IMR-90 (cell line): Measurements from ENCODE around the gene SLC27A2. TPM values are rescaled to one million over a fixed set of nuclear protein-coding genes. Genes with fewer than 3 reads are reported as not detected.

Source experiments
- ATAC-seq: fragments of 200-7000 bp; cut with Tn5 transposase; 2 replicates; pipeline ENCODE4 v1.9.1; 2020; ENCODE audit warnings: low read depth, mild to moderate bottlenecking, moderate library complexity
- BruUV-seq: library from RNA; stranded (reverse); fragments of 400-500 nt; replicated peaks from 2 replicates; lab custom pipeline; 2021; lab: Mats Ljungman, UMichigan
- CTCF ChIA-PET: fragments of 300-600 bp; formaldehyde crosslinking; extraction: SDS; loops from one replicate; lab custom pipeline; 2021; ENCODE audit warnings: antibody characterized with exemption; lab: Yijun Ruan, JAX
- POLR2A ChIA-PET: fragments of 300-600 bp; sonication (Branson Sonifier 250); formaldehyde crosslinking; loops from one replicate; lab custom pipeline; 2022; ENCODE audit warnings: antibody characterized with exemption; ENCODE audit not compliant: unreplicated experiment; lab: Charles Lee
- DNase-seq: peaks from one replicate; pipeline ENCODE4 v3.0.0; 2013
- H2AFZ ChIP-seq: replicated peaks from 2 replicates; pipeline ENCODE3; 2013; ENCODE audit warnings: low read length, mild to moderate bottlenecking; ENCODE audit not compliant: poor library complexity
- H2AK5ac ChIP-seq: 2 replicates; pipeline ENCODE4 v1.6.1; 2013; ENCODE audit warnings: low read depth, low read length, inconsistent platforms
- H2AK9ac ChIP-seq: replicated peaks from 2 replicates; pipeline ENCODE3; 2013; ENCODE audit warnings: mild to moderate bottlenecking, low read depth, low read length, moderate library complexity; ENCODE audit not compliant: poor library complexity
- H2BK120ac ChIP-seq: 2 replicates; pipeline ENCODE4 v1.6.1; 2013; ENCODE audit warnings: low read depth, low read length, inconsistent platforms
- H2BK15ac ChIP-seq: 3 replicates; pipeline ENCODE4 v1.6.1; 2013; ENCODE audit warnings: low read depth, low read length, inconsistent platforms
- H2BK20ac ChIP-seq: 2 replicates; pipeline ENCODE4 v1.6.1; 2013; ENCODE audit warnings: low read depth, mild to moderate bottlenecking, inconsistent platforms, low read length, moderate library complexity
- H2BK5ac ChIP-seq: 2 replicates; pipeline ENCODE4 v1.6.1; 2013; ENCODE audit warnings: mild to moderate bottlenecking, low read depth, low read length, inconsistent platforms; ENCODE audit not compliant: poor library complexity, severe bottlenecking
- H3K14ac ChIP-seq: replicated peaks from 2 replicates; pipeline ENCODE4 v1.6.1; 2013; ENCODE audit warnings: low read depth, low read length, inconsistent platforms
- H3K18ac ChIP-seq: 2 replicates; pipeline ENCODE4 v1.6.1; 2013; ENCODE audit warnings: low read depth, low read length, control low read depth
- H3K23ac ChIP-seq: 2 replicates; pipeline ENCODE4 v1.6.1; 2013; ENCODE audit warnings: low read depth, low read length, inconsistent platforms
- H3K27ac ChIP-seq: 2 replicates; pipeline ENCODE4 v1.5.1; 2013; ENCODE audit warnings: mild to moderate bottlenecking, control low read depth, low read length; ENCODE audit not compliant: insufficient read depth
- H3K27me3 ChIP-seq: 2 replicates; pipeline ENCODE4 v1.6.1; 2013; ENCODE audit warnings: low read length; ENCODE audit not compliant: control insufficient read depth, insufficient read depth
- H3K36me3 ChIP-seq: 2 replicates; pipeline ENCODE4 v1.6.1; 2013; ENCODE audit warnings: low read length, mixed read lengths; ENCODE audit not compliant: control insufficient read depth, insufficient read depth
- H3K4ac ChIP-seq: 2 replicates; pipeline ENCODE4 v1.6.1; 2013; ENCODE audit warnings: low read depth, low read length, inconsistent platforms
- H3K4me1 ChIP-seq: 2 replicates; pipeline ENCODE4 v1.6.1; 2013; ENCODE audit warnings: low read length, mixed read lengths; ENCODE audit not compliant: control insufficient read depth, insufficient read depth
- H3K4me2 ChIP-seq: 2 replicates; pipeline ENCODE4 v1.6.1; 2013; ENCODE audit warnings: low read depth, mild to moderate bottlenecking, control low read depth, low read length, moderate library complexity
- H3K4me3 ChIP-seq: 2 replicates; pipeline ENCODE4 v1.5.1; 2013; ENCODE audit warnings: low read depth, mild to moderate bottlenecking, control low read depth, low read length, moderate library complexity; ENCODE audit not compliant: insufficient read depth
- H3K56ac ChIP-seq: 2 replicates; pipeline ENCODE4 v1.6.1; 2013; ENCODE audit warnings: low read length, inconsistent platforms; ENCODE audit not compliant: insufficient read depth; ENCODE audit errors: extremely low read depth
- H3K79me1 ChIP-seq, 2 experiments: 2 replicates each; pipeline ENCODE4 v1.6.1; 2013; ENCODE audit warnings: low read length in 2 of 2, inconsistent platforms in 1 of 2, low read depth in 1 of 2
- H3K9ac ChIP-seq: 2 replicates; pipeline ENCODE4 v1.6.1; 2013; ENCODE audit warnings: low read depth, low read length, control low read depth
- H3K9me1 ChIP-seq: 2 replicates; pipeline ENCODE4 v1.6.1; 2013; ENCODE audit warnings: low read length, inconsistent platforms; ENCODE audit not compliant: insufficient read depth
- H3K9me3 ChIP-seq: 2 replicates; pipeline ENCODE4 v1.6.1; 2013; ENCODE audit warnings: low read length; ENCODE audit not compliant: control insufficient read depth, insufficient read depth
- H4K20me1 ChIP-seq: 2 replicates; pipeline ENCODE4 v1.6.1; 2013; ENCODE audit warnings: low read length, inconsistent platforms; ENCODE audit not compliant: insufficient read depth
- H4K5ac ChIP-seq: 2 replicates; pipeline ENCODE4 v1.6.1; 2013; ENCODE audit warnings: mild to moderate bottlenecking, low read depth, low read length, control low read depth
- H4K8ac ChIP-seq, 2 experiments: 2 replicates each; pipeline ENCODE4 v1.6.1; 2013; ENCODE audit warnings: low read depth in 2 of 2, low read length in 2 of 2, control low read depth in 1 of 2, inconsistent platforms in 1 of 2
- H4K91ac ChIP-seq: 2 replicates; pipeline ENCODE4 v1.6.1; 2013; ENCODE audit warnings: low read depth, low read length, inconsistent platforms; ENCODE audit not compliant: insufficient read depth
- BHLHE40 ChIP-seq: fragments of 150-350 bp; IDR thresholded peaks from 2 replicates; pipeline ENCODE4 v1.6.1; 2016; ENCODE audit warnings: mild to moderate bottlenecking, low read depth, low read length
- CEBPB ChIP-seq: IDR thresholded peaks from 2 replicates; pipeline ENCODE4 v1.6.1; 2012; ENCODE audit warnings: low read depth, low read length, improper control_type of control experiment
- CHD1 ChIP-seq: IDR thresholded peaks from 2 replicates; pipeline ENCODE4 v1.6.1; 2012; ENCODE audit warnings: low read depth, low read length, improper control_type of control experiment
- CTCF ChIP-seq: conservative IDR thresholded peaks from 2 replicates; pipeline ENCODE4 v1.5.1; 2012; ENCODE audit warnings: mild to moderate bottlenecking, low read depth, low read length, improper control_type of control experiment
- ELK1 ChIP-seq: fragments of 150-350 bp; IDR thresholded peaks from 2 replicates; pipeline ENCODE4 v1.6.1; 2016; ENCODE audit warnings: low read depth, mild to moderate bottlenecking, low read length, moderate library complexity, borderline replicate concordance
- FOS ChIP-seq: fragments of 150-350 bp; IDR thresholded peaks from 2 replicates; pipeline ENCODE4 v1.6.1; 2016; ENCODE audit warnings: low read depth, low read length
- MAFK ChIP-seq: IDR thresholded peaks from 2 replicates; pipeline ENCODE4 v1.6.1; 2012; ENCODE audit warnings: low read depth, low read length, improper control_type of control experiment
- MAZ ChIP-seq: IDR thresholded peaks from 2 replicates; pipeline ENCODE4 v1.6.1; 2012; ENCODE audit warnings: low read depth, mild to moderate bottlenecking, low read length, improper control_type of control experiment, moderate library complexity, borderline replicate concordance
- MXI1 ChIP-seq: IDR thresholded peaks from 2 replicates; pipeline ENCODE4 v1.6.1; 2012; ENCODE audit warnings: low read depth, mild to moderate bottlenecking, low read length, moderate library complexity, borderline replicate concordance
- NFE2L2 ChIP-seq: fragments of 150-350 bp; IDR thresholded peaks from 2 replicates; pipeline ENCODE4 v1.6.1; 2016; ENCODE audit warnings: low read depth, mild to moderate bottlenecking, low read length
- POLR2A ChIP-seq: IDR thresholded peaks from 2 replicates; pipeline ENCODE4 v1.6.1; 2012; ENCODE audit warnings: mild to moderate bottlenecking, low read depth, low read length
- RAD21 ChIP-seq: IDR thresholded peaks from 2 replicates; pipeline ENCODE4 v1.6.1; 2012; ENCODE audit warnings: low read length, improper control_type of control experiment
- RFX5 ChIP-seq: IDR thresholded peaks from 2 replicates; pipeline ENCODE4 v1.8.0; 2012; ENCODE audit warnings: low read depth, mild to moderate bottlenecking, low read length, moderate library complexity
- SMC3 ChIP-seq: fragments of 150-350 bp; IDR thresholded peaks from 2 replicates; pipeline ENCODE4 v1.6.1; 2016; ENCODE audit warnings: low read depth, mild to moderate bottlenecking, antibody characterized with exemption, low read length, moderate library complexity
- WGBS, 2 experiments: methylation state at CpG; one replicate each; pipeline versions ENCODE4 v1.1.5 to v1.1.7; 2013; ENCODE audit warnings: missing lambda C conversion rate in 2 of 2; ENCODE audit not compliant: insufficient read length in 1 of 2; ENCODE audit errors: extremely low coverage in 2 of 2; 5-methylcytosine and 5-hydroxymethylcytosine counted together
- dilution Hi-C: fragments of 300-500 bp; cut with HindIII; formaldehyde crosslinking; loops from one replicate; pipeline ENCODE4 v1.14.3; 2018; ENCODE audit warnings: low sequenced_read_pairs; ENCODE audit not compliant: unreplicated experiment
- in situ Hi-C: fragments of 300-500 bp; cut with MboI; formaldehyde crosslinking; loops from 3 replicates; pipeline ENCODE4 v1.14.3; 2019; ENCODE audit warnings: low sequenced_read_pairs, inconsistent platforms, mixed read lengths
- intact Hi-C: fragments of 100-400 bp; cut with micrococcal nuclease; formaldehyde crosslinking; loops from 2 replicates; pipeline ENCODE4 v1.10.0; 2022
- polyA plus RNA-seq, 3 experiments: library from polyadenylated mRNA; depleted of rRNA; stranded (reverse); fragments of >200 nt; gene quantifications; 2 replicates each; pipeline ENCODE4 v1.2.3, GENCODE V29; 2012; ENCODE audit warnings: low replicate concordance in 1 of 3
- total RNA-seq: library from RNA; depleted of rRNA; stranded (reverse); fragments of >200 nt; gene quantifications from 2 replicates; pipeline ENCODE4 v1.2.3, GENCODE V29; 2012
- TF ChIP-seq, protein P1 (sequence below): fragments of 150-350 bp; IDR thresholded peaks from 2 replicates; pipeline ENCODE4 v1.6.1; 2017; ENCODE audit warnings: mild to moderate bottlenecking, antibody characterized with exemption, low read length, low read depth

SLC27A2 gene
- total and polyA plus RNA-seq, 2 of the 4 experiments (the other 2 are of a cell fraction), result under 0.01 TPM; not detected in 1

DNA sequence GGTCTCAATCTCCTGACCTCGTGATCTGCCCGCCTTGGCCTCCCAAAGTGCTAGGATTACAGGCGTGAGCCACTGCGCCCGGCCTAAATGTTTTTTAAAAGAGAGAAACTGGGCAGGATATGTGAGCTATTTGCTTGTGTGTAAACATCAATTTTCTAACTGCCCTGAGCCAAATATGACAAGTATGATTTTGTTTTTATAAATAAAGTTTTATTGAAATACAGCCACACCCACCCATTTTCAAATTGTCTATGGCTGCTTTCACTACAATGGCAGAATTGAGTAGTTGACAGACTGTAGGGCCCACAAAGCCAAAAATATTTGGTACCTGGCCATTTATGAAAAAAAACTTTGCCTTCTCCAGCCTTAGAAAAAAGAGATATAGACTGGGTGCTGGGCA lies 99.4 kb downstream of the SLC27A2 start:
- Histone ChIP-seq H3K18ac (no peak overlapping the region), H4K20me1 (no peaks in the 10 kb centered on the region), H3K27ac (no peak overlapping the region), H2AFZ (no peak overlapping the region), H3K9me1 (no peaks in the 10 kb centered on the region; the same call in 1 of the 2 replicates), H3K4me2 (no peak overlapping the region), H3K36me3 (peaks cover 2% of the 10 kb centered on the region; the same call in 1 of the 2 replicates), H2AK5ac (no peak overlapping the region), H4K91ac (no peak overlapping the region), H2BK5ac (no peak overlapping the region), H3K27me3 (no peaks in the 10 kb centered on the region), H3K56ac (no peak overlapping the region), H2BK120ac (no peak overlapping the region), H2AK9ac (no peak overlapping the region), H3K23ac (no peak overlapping the region), H3K9ac (no peak overlapping the region), H2BK20ac (no peak overlapping the region), H3K79me1 (no peaks in the 10 kb centered on the region), H3K4me1 (no peaks in the 10 kb centered on the region), H4K8ac (no peak overlapping the region), H3K14ac (no peak overlapping the region), H3K4ac (no peak overlapping the region), H3K9me3 (no peaks in the 10 kb centered on the region), H4K5ac (no peak overlapping the region), H2BK15ac (no peak overlapping the region), H3K4me3 (no peak overlapping the region)
- no peak for DNase-seq
- ATAC-seq, result no peak
- ChIA-PET POLR2A (no interaction called here), CTCF (no interaction called here)
- WGBS, 2 experiments, result no CpG with 5 or more reads among the region's 5 CpGs
- TF ChIP-seq CEBPB (no peak), ELK1 (no peak), SMC3 (no peak), MXI1 (no peak), POLR2A (no peak), NFE2L2 (no peak), BHLHE40 (no peak), MAFK (no peak), RFX5 (no peak), MAZ (no peak), CTCF (no peak), FOS (no peak), CHD1 (no peak), RAD21 (no peak)
- TF ChIP-seq, protein P1, sequence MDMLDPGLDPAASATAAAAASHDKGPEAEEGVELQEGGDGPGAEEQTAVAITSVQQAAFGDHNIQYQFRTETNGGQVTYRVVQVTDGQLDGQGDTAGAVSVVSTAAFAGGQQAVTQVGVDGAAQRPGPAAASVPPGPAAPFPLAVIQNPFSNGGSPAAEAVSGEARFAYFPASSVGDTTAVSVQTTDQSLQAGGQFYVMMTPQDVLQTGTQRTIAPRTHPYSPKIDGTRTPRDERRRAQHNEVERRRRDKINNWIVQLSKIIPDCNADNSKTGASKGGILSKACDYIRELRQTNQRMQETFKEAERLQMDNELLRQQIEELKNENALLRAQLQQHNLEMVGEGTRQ, result no peak
- in situ Hi-C loops (no loop called here), intact Hi-C loops (no loop called here), dilution Hi-C loops (no loop called here)
- no TSS peak for BruUV-seq
